HFF-Myc (cell line): ENCODE measurements around the gene OBP2A.
"Not testable (repeated sequence)": the region's sequence is repeated elsewhere in the genome, so short reads cannot be mapped to it uniquely, and the experiment has no call there.

Experiments
- DNase-seq: peaks from one replicate; pipeline ENCODE4 v3.0.0-alpha.2; 2011; ENCODE audit warnings: low read depth; ENCODE audit errors: extremely low read depth
- H3K4me3 ChIP-seq: replicated peaks from 2 replicates; pipeline ENCODE4 v1.5.1; 2011; ENCODE audit warnings: low read depth, mild to moderate bottlenecking, control low read depth, low read length
- CTCF ChIP-seq: IDR thresholded peaks from 2 replicates; pipeline ENCODE4 v1.5.1; 2012; ENCODE audit warnings: mild to moderate bottlenecking, low read depth, low read length, control low read depth; ENCODE audit errors: missing control alignments

Gene OBP2A

GRCh38 chr9:135547756-135548736 is 2.1 kb downstream of the OBP2A start:
- no peak for TF ChIP-seq CTCF
- DNase-seq: no peak
- no peak overlapping the region for H3K4me3 ChIP-seq

- not testable (repeated sequence) for DNase-seq, H3K4me3 ChIP-seq
Observed at GRCh38 chr9:135549478-135550343, 3.8 kb downstream of the OBP2A start.

- no peak overlapping the region for H3K4me3 ChIP-seq
- no peak for DNase-seq
- TF ChIP-seq CTCF: no peak
Observed at GRCh38 chr9:135550344-135550918, 4.5 kb downstream of the OBP2A start.

- no peak for DNase-seq
- no peak overlapping the region for H3K4me3 ChIP-seq
- no peak for TF ChIP-seq CTCF
Observed at GRCh38 chr9:135551031-135551430, 5.1 kb downstream of the OBP2A start.

DNA sequence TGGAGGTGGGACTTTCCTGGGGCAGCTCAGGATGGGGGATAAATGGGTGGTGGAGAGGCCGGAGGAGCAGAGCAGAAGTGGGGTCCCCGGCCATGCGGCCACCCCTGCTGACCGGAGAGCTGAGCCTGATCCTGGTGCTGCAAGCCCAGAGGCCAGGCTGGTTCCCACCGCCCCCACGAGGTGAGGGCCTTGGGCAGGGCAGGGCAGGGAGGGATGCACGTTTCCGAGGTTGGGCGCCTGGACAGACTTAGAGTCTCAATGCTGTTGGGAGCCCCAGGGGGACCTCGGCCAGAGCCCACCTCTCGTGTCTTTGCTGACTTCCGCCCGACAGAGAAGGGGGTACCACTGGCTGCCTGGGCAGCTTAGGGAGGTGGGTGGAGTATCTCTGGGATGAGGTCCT is 5.5 kb downstream of the OBP2A start:
- DNase-seq: no peak
- H3K4me3 ChIP-seq: no peak overlapping the region
- TF ChIP-seq CTCF: no peak

GRCh38 chr9:135552021-135552697 is 6.2 kb downstream of the OBP2A start:
- no peak for DNase-seq
- no peak for TF ChIP-seq CTCF
- no peak overlapping the region for H3K4me3 ChIP-seq
